ENCODE results near the gene TUBG2. TPM values are rescaled to one million over a fixed set of nuclear protein-coding genes. Genes with fewer than 3 reads are reported as not detected.

TUBG2 gene
- total and polyA plus RNA-seq, 2 donors from 2014 or later, result 19.9 to 39.9 TPM

DNA sequence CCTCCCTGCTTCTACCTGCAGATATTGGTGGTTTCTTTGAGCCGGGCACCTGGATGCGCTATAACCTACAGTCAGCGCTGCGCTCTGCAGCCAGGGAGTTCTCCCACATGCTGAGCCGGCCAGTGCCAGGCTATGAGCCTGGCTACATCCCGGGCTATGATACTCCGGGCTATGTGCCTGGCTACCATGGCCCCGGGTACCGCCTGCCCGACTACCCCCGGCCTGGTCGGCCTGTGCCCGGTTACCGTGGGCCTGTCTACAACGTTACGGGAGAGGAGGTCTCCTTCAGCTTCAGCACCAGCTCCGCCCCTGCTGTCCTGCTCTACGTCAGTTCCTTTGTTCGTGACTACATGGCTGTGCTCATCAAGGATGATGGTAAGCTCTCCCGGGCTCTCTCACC lies 36.4 kb downstream of the TUBG2 start:
- FAIRE-seq, result no peak
- Histone ChIP-seq H3K9me3 (ENCODE audit: control insufficient read depth in 2 of 3, insufficient read depth in 1 of 3, low read length in 3 of 3) (no peaks in the 10 kb centered on the region), H3K9ac (ENCODE audit: low read length in 3 of 3) (no peak overlapping the region), H3K4me3 (ENCODE audit: low read length in 3 of 3) (no peak overlapping the region), H3K27me3 (ENCODE audit: control insufficient read depth, insufficient read depth, low read length) (no peaks in the 10 kb centered on the region), H3K27ac (ENCODE audit: low read depth in 2 of 2, low read length in 2 of 2) (no peak overlapping the region), H3K36me3 (ENCODE audit: control insufficient read depth in 2 of 3, insufficient read depth in 3 of 3, low read length in 3 of 3) (peaks cover 0 to 10% (median 7%) of the 10 kb centered on the region in 3 donors), H3K4me1 (ENCODE audit: control insufficient read depth in 2 of 3, insufficient read depth in 2 of 3, low read depth in 1 of 3, low read length in 3 of 3) (no peaks in the 10 kb centered on the region)
- TF ChIP-seq CTCF (IDR thresholded peaks at IDR 0.05; ENCODE audit: borderline replicate concordance, extremely low read depth, insufficient read depth), result no peak
- intact Hi-C loops (cut with DNase I), result no loop called here
- peak in 1 of 5 donors; percentile 74 for DNase-seq

DNA sequence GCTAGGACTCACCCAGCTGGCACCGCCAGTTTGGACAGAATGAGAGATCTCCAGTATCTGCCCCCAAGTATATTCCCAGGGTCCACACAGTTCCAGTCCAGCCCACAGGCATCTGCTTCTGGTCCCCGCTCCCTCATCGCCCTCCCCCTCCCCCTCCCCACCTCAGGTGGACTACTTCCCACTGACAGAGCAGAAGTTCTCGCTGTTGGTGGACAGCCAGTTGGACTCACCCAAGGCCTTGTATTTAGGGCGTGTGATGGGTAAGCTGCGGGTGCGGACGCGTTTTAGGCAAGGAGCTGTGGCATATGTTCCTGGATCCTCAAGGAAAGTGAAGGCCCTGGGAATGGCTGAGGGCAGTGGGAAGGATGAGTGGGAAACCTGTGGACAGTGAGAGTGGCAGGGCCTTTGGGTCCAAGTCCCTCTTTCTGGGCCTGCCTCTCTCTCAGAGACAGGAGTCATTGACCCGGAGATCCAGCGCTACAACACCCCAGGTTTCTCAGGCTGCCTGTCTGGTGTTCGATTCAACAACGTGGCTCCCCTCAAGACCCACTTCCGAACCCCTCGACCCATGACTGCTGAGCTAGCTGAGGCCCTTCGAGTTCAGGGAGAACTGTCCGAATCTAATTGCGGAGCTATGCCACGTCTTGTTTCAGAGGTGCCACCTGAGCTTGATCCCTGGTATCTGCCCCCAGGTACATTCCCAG lies 38.2 kb downstream of the TUBG2 start:
- FAIRE-seq (no peak), DNase-seq (no peak)
- H3K36me3 ChIP-seq (ENCODE audit: control insufficient read depth in 2 of 3, insufficient read depth in 3 of 3, low read length in 3 of 3), result peaks cover 0 to 22% (median 17%) of the 10 kb centered on the region in 3 donors
- no peaks in the 10 kb centered on the region for H3K4me1 ChIP-seq (ENCODE audit: control insufficient read depth in 2 of 3, insufficient read depth in 2 of 3, low read depth in 1 of 3, low read length in 3 of 3)
- no peaks in the 10 kb centered on the region for H3K9me3 ChIP-seq (ENCODE audit: control insufficient read depth in 2 of 3, insufficient read depth in 1 of 3, low read length in 3 of 3)
- intact Hi-C loops (cut with DNase I), result no loop called here
- no peak for TF ChIP-seq CTCF (IDR thresholded peaks at IDR 0.05; ENCODE audit: borderline replicate concordance, extremely low read depth, insufficient read depth)
- H3K27me3 ChIP-seq (ENCODE audit: control insufficient read depth, insufficient read depth, low read length), result no peaks in the 10 kb centered on the region
- H3K27ac ChIP-seq (ENCODE audit: low read depth in 2 of 2, low read length in 2 of 2), result no peak overlapping the region
- H3K4me3 ChIP-seq (ENCODE audit: low read length in 3 of 3), result no peak overlapping the region
- H3K9ac ChIP-seq (ENCODE audit: low read length in 3 of 3), result no peak overlapping the region

DNA sequence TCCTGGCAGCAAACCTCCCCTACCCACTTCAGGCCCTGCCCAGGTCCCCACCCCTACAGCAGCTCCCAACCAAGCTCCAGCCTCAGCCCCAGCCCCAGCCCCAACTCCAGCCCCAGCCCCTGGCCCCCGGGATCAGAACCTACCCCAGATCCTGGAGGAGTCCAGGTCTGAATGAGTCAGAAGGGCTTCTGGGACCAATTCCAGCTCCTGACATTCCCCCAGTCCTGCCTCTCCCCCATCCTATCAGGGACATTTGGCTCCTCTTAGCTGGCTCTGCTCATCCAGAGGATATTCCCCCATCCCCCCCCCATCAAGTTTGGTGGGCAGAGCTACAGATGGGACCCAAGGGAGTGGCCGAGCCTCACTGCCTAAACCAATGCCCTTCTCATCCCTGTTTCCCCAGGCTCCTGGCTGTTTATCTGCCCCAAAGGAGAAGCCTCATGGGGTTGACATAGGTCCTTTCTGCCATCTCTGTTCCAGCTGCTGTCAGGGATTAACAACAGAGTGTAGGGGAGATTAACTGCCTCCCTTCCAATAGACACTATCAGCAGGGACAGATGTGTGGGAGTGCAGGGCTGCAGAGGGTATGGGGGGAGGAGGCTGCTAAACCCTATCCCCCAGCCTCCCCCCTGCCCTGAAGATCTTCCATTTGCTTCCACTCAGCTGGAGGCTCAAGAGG lies 39.8 kb downstream of the TUBG2 start:
- H3K9ac ChIP-seq (ENCODE audit: low read length in 3 of 3), result no peak overlapping the region
- no peaks in the 10 kb centered on the region for H3K4me1 ChIP-seq (ENCODE audit: control insufficient read depth in 2 of 3, insufficient read depth in 2 of 3, low read depth in 1 of 3, low read length in 3 of 3)
- peaks cover 4 to 34% (median 23%) of the 10 kb centered on the region in 3 donors for H3K36me3 ChIP-seq (ENCODE audit: control insufficient read depth in 2 of 3, insufficient read depth in 3 of 3, low read length in 3 of 3)
- H3K27ac ChIP-seq (ENCODE audit: low read depth in 2 of 2, low read length in 2 of 2), result no peak overlapping the region
- DNase-seq (peak in 3 of 5 donors; percentile 39 to 58 (median 39)), FAIRE-seq (no peak)
- H3K27me3 ChIP-seq (ENCODE audit: control insufficient read depth, insufficient read depth, low read length), result no peaks in the 10 kb centered on the region
- no peak for TF ChIP-seq CTCF (IDR thresholded peaks at IDR 0.05; ENCODE audit: borderline replicate concordance, extremely low read depth, insufficient read depth)
- H3K9me3 ChIP-seq (ENCODE audit: control insufficient read depth in 2 of 3, insufficient read depth in 1 of 3, low read length in 3 of 3), result no peaks in the 10 kb centered on the region
- intact Hi-C loops (cut with DNase I), result no loop called here
- no peak overlapping the region for H3K4me3 ChIP-seq (ENCODE audit: low read length in 3 of 3)
